ENCODE measurements around the gene DNAJC1. TPM values are rescaled to one million over a fixed set of nuclear protein-coding genes. Genes with fewer than 3 reads are reported as not detected.

The DNAJC1 gene
- total RNA-seq, 1 experiment from 2014 or later: 19.1 TPM

GRCh38 chr10:21726601-21727225 is 276.8 kb downstream of the DNAJC1 start:
- no TSS peak for BruUV-seq (replicated peaks)
- Histone ChIP-seq H3F3A (ENCODE audit: insufficient read depth, low read depth) (peaks cover 19% of the 10 kb centered on the region; the same call in 1 of the 2 replicates), H3K9me2 (ENCODE audit: insufficient read depth) (no peaks in the 10 kb centered on the region), H3K4me3 (no peak overlapping the region), H2AFZ (no peak overlapping the region), H4K20me1 (ENCODE audit: insufficient read depth) (peaks cover 12% of the 10 kb centered on the region), H3K27ac (no peak overlapping the region), H3K4me1 (replicated peaks; ENCODE audit: insufficient read depth) (peaks cover 14% of the 10 kb centered on the region), H3K4me2 (no peak overlapping the region), H3K79me2 (ENCODE audit: low read depth) (no peaks in the 10 kb centered on the region), H3K9me3 (ENCODE audit: insufficient read depth, low read depth) (no peaks in the 10 kb centered on the region), H3K36me3 (ENCODE audit: low read depth) (no peaks in the 10 kb centered on the region), H3K27me3 (ENCODE audit: insufficient read depth, low read depth) (no peaks in the 10 kb centered on the region)
- DNase-seq: no peak
- intact Hi-C loops (cut with micrococcal nuclease; ENCODE audit: unreplicated experiment): no loop called here
- TF ChIP-seq CTCF (conservative IDR thresholded peaks at IDR 0.05): no peak
- TF ChIP-seq EZH2 (IDR thresholded peaks at IDR 0.05; ENCODE audit: low read depth): no peak
- ChIA-PET POLR2A (ENCODE audit: unreplicated experiment) (no interaction called here), CTCF (no interaction called here)

GRCh38 chr10:21724687-21725367 is 278.7 kb downstream of the DNAJC1 start:
- no peak overlapping the region for H2AFZ ChIP-seq
- no peaks in the 10 kb centered on the region for H3K36me3 ChIP-seq (ENCODE audit: low read depth)
- TF ChIP-seq CTCF (conservative IDR thresholded peaks at IDR 0.05) (no peak), EZH2 (IDR thresholded peaks at IDR 0.05; ENCODE audit: low read depth) (no peak)

GRCh38 chr10:21724020-21724589 is 279.4 kb downstream of the DNAJC1 start:
- Histone ChIP-seq H3K27me3 (ENCODE audit: insufficient read depth, low read depth) (no peaks in the 10 kb centered on the region), H3K4me2 (no peak overlapping the region; the same call in 1 of the 2 replicates), H3K79me2 (ENCODE audit: low read depth) (no peaks in the 10 kb centered on the region), H4K20me1 (ENCODE audit: insufficient read depth) (peaks cover 12% of the 10 kb centered on the region), H2AFZ (no peak overlapping the region), H3K9me2 (ENCODE audit: insufficient read depth) (no peaks in the 10 kb centered on the region), H3K4me3 (no peak overlapping the region), H3K36me3 (ENCODE audit: low read depth) (no peaks in the 10 kb centered on the region), H3K27ac (no peak overlapping the region), H3F3A (ENCODE audit: insufficient read depth, low read depth) (peaks cover 19% of the 10 kb centered on the region; the same call in 1 of the 2 replicates), H3K4me1 (replicated peaks; ENCODE audit: insufficient read depth) (peaks cover 14% of the 10 kb centered on the region), H3K9me3 (ENCODE audit: insufficient read depth, low read depth) (no peaks in the 10 kb centered on the region)
- DNase-seq: no peak
- ChIA-PET CTCF (interaction anchor here (0.6 to 0.9 kb wide), 2 partner anchors 20 to 229 kb away, joined by 3 to 10 read pairs; no protein-coding TSS in a partner anchor), POLR2A (ENCODE audit: unreplicated experiment) (interaction anchor here (0.5 to 0.9 kb wide), 3 partner anchors 9 to 319 kb away, joined by 3 to 11 read pairs (median 5); no protein-coding TSS in a partner anchor)
- no peak for TF ChIP-seq CTCF (conservative IDR thresholded peaks at IDR 0.05)
- no peak for TF ChIP-seq EZH2 (IDR thresholded peaks at IDR 0.05; ENCODE audit: low read depth)
- intact Hi-C loops (cut with micrococcal nuclease; ENCODE audit: unreplicated experiment): no loop called here
- no TSS peak for BruUV-seq (replicated peaks)

More at GRCh38 chr10:21724687-21725367, 278.7 kb downstream of the DNAJC1 start:
- ChIA-PET CTCF (interaction anchor here (0.6 to 0.9 kb wide), 3 partner anchors 20 to 845 kb away, joined by 3 to 13 read pairs (median 10); no protein-coding TSS in a partner anchor), POLR2A (ENCODE audit: unreplicated experiment) (interaction anchor here (0.5 to 0.9 kb wide), 3 partner anchors 10 to 319 kb away, joined by 3 to 11 read pairs (median 5); no protein-coding TSS in a partner anchor)
- peak overlapping the region; percentile 20; the same call in 1 of the 2 replicates for H3K4me2 ChIP-seq
- H3K79me2 ChIP-seq (ENCODE audit: low read depth): no peaks in the 10 kb centered on the region
- no peak overlapping the region for H3K4me3 ChIP-seq
- H3K9me2 ChIP-seq (ENCODE audit: insufficient read depth): no peaks in the 10 kb centered on the region
- peaks cover 14% of the 10 kb centered on the region for H3K4me1 ChIP-seq (replicated peaks; ENCODE audit: insufficient read depth)
- H3F3A ChIP-seq (ENCODE audit: insufficient read depth, low read depth): peaks cover 19% of the 10 kb centered on the region; the same call in 1 of the 2 replicates
- BruUV-seq (replicated peaks): no TSS peak
- H3K27me3 ChIP-seq (ENCODE audit: insufficient read depth, low read depth): no peaks in the 10 kb centered on the region
- H3K27ac ChIP-seq: no peak overlapping the region
- peaks cover 12% of the 10 kb centered on the region for H4K20me1 ChIP-seq (ENCODE audit: insufficient read depth)
- peak; percentile 87 for DNase-seq
- no peaks in the 10 kb centered on the region for H3K9me3 ChIP-seq (ENCODE audit: insufficient read depth, low read depth)
- intact Hi-C loops (cut with micrococcal nuclease; ENCODE audit: unreplicated experiment): no loop called here
